GM23338 (cell line): ENCODE results near the gene ELFN2.

Experiments
- CTCF ChIP-seq, 2 experiments: fragments of 200-600 bp in 1 of 2; sonication (generic) in 1 of 2; conservative IDR thresholded peaks; 2 replicates each; pipeline versions ENCODE4 v1.5.1 to v1.6.1; 2016 to 2017; ENCODE audit warnings: antibody characterized with exemption in 2 of 2, low read depth in 2 of 2, mild to moderate bottlenecking in 2 of 2, moderate library complexity in 1 of 2
- POLR2AphosphoS5 ChIP-seq: IDR thresholded peaks from 2 replicates; pipeline ENCODE4 v1.6.1; 2016; ENCODE audit warnings: antibody characterized with exemption, low read depth

GRCh38 chr22:37346505-37346895 is 80.8 kb downstream of the ELFN2 start:
- TF ChIP-seq CTCF (conservative IDR thresholded peaks at IDR 0.05; ENCODE audit: low read depth in 2 of 2) (no peak), POLR2AphosphoS5 (no peak)
